Astrocyte of the cerebellum (primary cell): ENCODE measurements around the gene KLF14.

Experiments used
- DNase-seq: peaks from one replicate; pipeline ENCODE4 v3.0.0-alpha.2; 2011; ENCODE audit warnings: low read depth
- H3K4me3 ChIP-seq: 2 replicates; pipeline ENCODE4 v1.5.1; 2011; ENCODE audit warnings: mild to moderate bottlenecking, low read depth, low read length, moderate library complexity
- CTCF ChIP-seq: IDR thresholded peaks from 2 replicates; pipeline ENCODE4 v1.5.1; 2012; ENCODE audit warnings: low read length, low read depth, moderate library complexity, mild to moderate bottlenecking; ENCODE audit errors: missing control alignments
- in situ Hi-C: cut with HindIII; loops from 2 replicates; pipeline ENCODE4 v1.10.0; 2017; ENCODE audit warnings: low sequenced_read_pairs

KLF14 gene

GRCh38 chr7:130736298-130736900 lies 2.4 kb upstream of the KLF14 start:
- no peak overlapping the region for H3K4me3 ChIP-seq
- in situ Hi-C loops, result loop anchor here (25.0 kb wide), 1 partner anchor 674 kb away; the partner anchor contains the start of genes KLHDC10 and ZC3HC1
- DNase-seq, result no peak
- no peak for TF ChIP-seq CTCF

- DNase-seq, result no peak
- in situ Hi-C loops, result loop anchor here (25.0 kb wide), 1 partner anchor 673 kb away; the partner anchor contains the start of genes KLHDC10 and ZC3HC1
- peak overlapping the region; percentile 55 for H3K4me3 ChIP-seq
- TF ChIP-seq CTCF, result no peak
These were observed 1.1 kb upstream of the KLF14 start for GRCh38 chr7:130734815-130735716.

- H3K4me3 ChIP-seq, result peak overlapping the region; percentile 55
- in situ Hi-C loops, result loop anchor here (25.0 kb wide), 1 partner anchor 671 kb away; the partner anchor contains the start of genes KLHDC10 and ZC3HC1
- no peak for DNase-seq
- TF ChIP-seq CTCF, result peak; percentile 10
These were observed 752 bp downstream of the KLF14 start for GRCh38 chr7:130732980-130733930.

- in situ Hi-C loops, result no loop called here
- no peak for TF ChIP-seq CTCF
These were observed 10.2 kb downstream of the KLF14 start for GRCh38 chr7:130723784-130724183.

GRCh38 chr7:130721486-130722277 lies 12.3 kb downstream of the KLF14 start:
- in situ Hi-C loops, result no loop called here
- DNase-seq, result peak; percentile 39
- peak; percentile 81 for TF ChIP-seq CTCF

More at GRCh38 chr7:130723784-130724183, 10.2 kb downstream of the KLF14 start:
- no peak for DNase-seq
- no peak overlapping the region for H3K4me3 ChIP-seq

More at GRCh38 chr7:130721486-130722277, 12.3 kb downstream of the KLF14 start:
- H3K4me3 ChIP-seq, result no peak overlapping the region
